SJSA1 (cell line): ENCODE measurements around the gene RAB8B. TPM values are rescaled to one million over a fixed set of nuclear protein-coding genes. Genes with fewer than 3 reads are reported as not detected.
"Not testable (repeated sequence)": the region's sequence is repeated elsewhere in the genome, so short reads cannot be mapped to it uniquely, and the experiment has no call there.

Experiments used
- DNase-seq, 2 experiments: peaks; one replicate each; pipeline ENCODE4 v3.0.0-alpha.2; 2015 to 2020; ENCODE audit warnings: low spot score in 2 of 2, low read depth in 1 of 2
- H3K27ac ChIP-seq: fragments of 250-450 bp; sonication (Bioruptor Pico); 2 replicates; pipeline ENCODE4 v1.5.1; 2020; ENCODE audit warnings: mild to moderate bottlenecking, moderate library complexity
- H3K27me3 ChIP-seq: fragments of 250-450 bp; sonication (Bioruptor Pico); replicated peaks from 2 replicates; pipeline ENCODE4 v1.5.1; 2020; ENCODE audit warnings: mild to moderate bottlenecking, moderate library complexity
- H3K36me3 ChIP-seq: fragments of 250-450 bp; sonication (Bioruptor Pico); 2 replicates; pipeline ENCODE4 v1.5.1; 2020; ENCODE audit warnings: mild to moderate bottlenecking
- H3K4me1 ChIP-seq: fragments of 250-450 bp; sonication (Bioruptor Pico); replicated peaks from 2 replicates; pipeline ENCODE4 v1.6.1; 2021; ENCODE audit warnings: mild to moderate bottlenecking
- H3K4me3 ChIP-seq: fragments of 250-450 bp; sonication (Bioruptor Pico); 2 replicates; pipeline ENCODE4 v1.5.1; 2020; ENCODE audit warnings: mild to moderate bottlenecking
- H3K9me3 ChIP-seq: fragments of 250-450 bp; sonication (Bioruptor Pico); replicated peaks from 2 replicates; pipeline ENCODE4 v1.5.1; 2020; ENCODE audit warnings: mild to moderate bottlenecking
- total RNA-seq: library from RNA; depleted of rRNA; stranded (reverse); fragments of >200 nt; shearing (Covaris generic); gene quantifications from 2 replicates; pipeline ENCODE4 v1.2.3, GENCODE V29; 2014

RAB8B gene
- total RNA-seq, 1 experiment from 2014 or later = 75.1 TPM

DNA sequence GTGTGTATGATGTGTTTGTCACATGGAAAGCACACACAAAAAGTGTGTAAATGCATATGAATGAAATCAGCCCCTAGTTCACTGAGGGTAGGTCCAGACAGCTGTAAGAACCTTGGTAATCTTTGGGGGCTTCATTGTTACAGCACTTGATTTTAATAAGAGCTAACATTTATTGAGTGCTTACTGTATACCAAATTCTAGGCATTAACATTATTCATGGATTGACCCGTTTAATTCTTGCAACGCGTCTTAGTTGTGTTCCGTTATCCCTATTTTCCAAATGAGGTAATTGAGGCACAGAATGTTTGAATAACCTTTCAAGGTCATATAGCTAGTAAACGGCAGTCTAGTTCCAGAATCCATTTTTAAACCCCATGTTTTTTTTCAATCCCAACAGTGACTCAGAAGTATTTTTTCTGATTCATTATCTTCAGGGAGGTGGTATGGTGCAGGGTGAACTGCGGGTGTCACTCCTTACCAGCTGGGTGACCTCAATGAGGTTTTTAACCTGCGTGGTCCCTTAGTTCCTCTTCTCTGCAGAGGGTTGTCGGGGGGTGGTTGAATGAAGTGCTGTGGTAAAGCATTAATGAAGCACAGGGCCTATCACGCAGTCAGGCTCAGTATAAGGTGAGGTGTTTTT is 14.2 kb downstream of the RAB8B start:
- Histone ChIP-seq H3K36me3 (peaks cover 8% of the 10 kb centered on the region), H3K27me3 (no peaks in the 10 kb centered on the region), H3K4me3 (no peak overlapping the region), H3K9me3 (no peaks in the 10 kb centered on the region), H3K27ac (no peak overlapping the region), H3K4me1 (peaks cover 42% of the 10 kb centered on the region)
- no peak for DNase-seq

DNA sequence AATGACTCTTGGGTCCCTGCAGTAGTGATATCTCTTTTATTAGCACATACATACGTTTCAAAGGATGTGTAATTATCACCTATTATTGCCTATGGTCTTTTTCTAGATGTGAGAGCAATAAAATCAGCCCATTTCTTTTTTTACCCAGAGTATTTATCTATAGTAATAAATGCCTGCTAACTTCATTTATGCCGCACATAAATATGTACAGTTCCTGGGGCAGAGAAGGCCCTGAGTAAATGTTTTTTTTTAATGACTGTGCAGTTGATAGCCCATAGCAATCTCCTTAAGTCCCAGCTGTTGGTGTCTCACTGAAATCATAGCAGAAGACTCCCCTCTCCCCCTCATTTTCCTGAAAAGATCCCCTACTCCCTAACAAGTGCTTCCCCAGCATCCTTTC is 16.7 kb downstream of the RAB8B start:
- Histone ChIP-seq H3K36me3 (peaks cover 8% of the 10 kb centered on the region), H3K27ac (no peak overlapping the region), H3K27me3 (no peaks in the 10 kb centered on the region), H3K4me3 (no peak overlapping the region), H3K9me3 (no peaks in the 10 kb centered on the region), H3K4me1 (peaks cover 39% of the 10 kb centered on the region)
- no peak for DNase-seq

DNA sequence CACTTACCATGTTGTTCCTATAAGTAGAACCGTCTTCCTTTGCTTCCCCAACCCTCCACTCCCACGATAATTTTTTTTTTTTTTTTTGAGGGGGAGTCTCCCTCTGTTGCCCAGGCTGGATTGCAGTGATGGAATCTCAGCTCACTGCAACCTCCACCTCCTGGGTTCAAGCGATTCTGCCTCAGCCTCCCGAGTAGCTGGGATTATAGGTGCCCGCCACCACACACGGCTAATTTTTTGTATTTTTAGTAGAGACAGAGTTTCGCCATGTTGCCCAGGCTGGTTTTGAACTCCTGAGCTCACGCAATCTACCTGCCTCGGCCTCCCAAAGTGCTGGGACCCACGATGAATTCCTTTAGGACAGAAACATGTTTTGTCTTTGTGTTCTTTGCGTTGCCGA is 19.4 kb downstream of the RAB8B start:
- peaks cover 46% of the 10 kb centered on the region for H3K4me1 ChIP-seq
- not testable (repeated sequence) for H3K9me3 ChIP-seq, H3K4me3 ChIP-seq, H3K27me3 ChIP-seq, DNase-seq, H3K27ac ChIP-seq, H3K36me3 ChIP-seq

DNA sequence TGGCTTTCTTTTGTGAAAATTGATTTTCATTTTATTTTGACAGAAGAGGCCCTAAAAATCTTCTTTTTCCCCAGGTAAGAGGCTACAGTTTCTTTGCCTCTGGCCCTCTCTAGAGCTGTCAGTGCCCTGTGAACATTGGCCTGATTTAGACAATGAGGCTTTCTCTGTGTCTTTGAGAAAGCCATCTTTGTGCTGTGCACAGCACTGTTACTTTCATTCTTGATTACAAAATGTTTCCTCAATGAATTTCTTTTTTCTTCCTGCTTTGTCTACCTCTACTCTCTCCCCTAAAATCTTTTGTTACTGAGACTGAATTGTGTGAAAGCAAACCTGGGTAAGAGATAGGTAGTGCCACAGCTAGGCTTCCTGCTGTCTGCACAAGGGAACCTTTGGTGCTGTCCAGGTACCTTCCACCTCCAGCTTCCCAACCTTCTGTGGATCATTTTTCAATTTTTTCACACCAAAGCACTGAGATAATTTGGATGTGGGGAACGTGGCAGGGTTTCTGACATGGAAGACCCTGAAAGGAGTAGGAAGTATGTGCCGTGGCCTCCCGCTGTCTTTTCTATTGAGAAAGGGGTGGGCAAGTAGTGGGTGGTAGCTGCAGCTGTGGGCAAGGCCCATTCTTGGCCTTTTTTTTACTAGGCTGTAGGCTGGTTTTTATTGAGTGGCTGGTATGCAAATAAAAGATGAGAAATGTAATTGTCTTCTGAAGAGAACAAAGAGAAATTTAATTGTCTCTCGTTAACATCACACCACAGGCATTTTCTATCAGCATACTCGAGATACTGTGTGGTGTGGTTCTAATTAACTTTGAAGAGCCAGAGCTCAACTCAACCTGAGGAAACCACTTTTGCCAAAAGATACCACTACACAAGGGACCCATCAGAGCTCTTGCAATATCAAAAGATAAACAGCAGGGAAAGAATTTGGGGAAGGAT is 21.0 kb downstream of the RAB8B start:
- H3K27me3 ChIP-seq = no peaks in the 10 kb centered on the region
- H3K9me3 ChIP-seq = no peaks in the 10 kb centered on the region
- H3K36me3 ChIP-seq = peaks cover 4% of the 10 kb centered on the region; the same call in 1 of the 2 replicates
- H3K4me3 ChIP-seq = no peak overlapping the region
- peak in 1 of 2 experiments; percentile 75 for DNase-seq
- H3K4me1 ChIP-seq = peaks cover 47% of the 10 kb centered on the region
- peak overlapping the region; percentile 37 for H3K27ac ChIP-seq

DNA sequence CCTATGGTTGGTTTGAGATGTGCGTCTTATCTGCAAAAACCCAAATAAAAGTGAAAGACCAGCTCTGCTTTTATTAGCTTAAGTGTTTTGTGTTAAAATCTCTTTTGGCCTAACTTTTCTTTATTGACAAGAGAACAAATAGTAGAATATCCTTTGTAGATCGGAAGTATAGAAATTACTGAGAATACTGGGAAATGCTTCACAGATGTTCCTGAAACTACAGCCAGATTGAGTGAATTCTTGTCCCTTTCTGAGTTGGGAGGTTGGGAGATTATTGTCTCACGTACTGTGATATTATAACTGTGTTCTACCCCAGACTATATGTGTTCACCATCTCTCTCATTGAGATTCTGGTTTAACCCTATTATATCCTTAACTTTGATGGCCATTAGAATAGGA is 21.7 kb downstream of the RAB8B start:
- Histone ChIP-seq H3K27ac (peak overlapping the region; percentile 37; the same call in 1 of the 2 replicates), H3K9me3 (no peaks in the 10 kb centered on the region), H3K36me3 (peaks cover 4% of the 10 kb centered on the region; the same call in 1 of the 2 replicates), H3K27me3 (no peaks in the 10 kb centered on the region), H3K4me3 (no peak overlapping the region), H3K4me1 (peaks cover 47% of the 10 kb centered on the region)
- no peak for DNase-seq

DNA sequence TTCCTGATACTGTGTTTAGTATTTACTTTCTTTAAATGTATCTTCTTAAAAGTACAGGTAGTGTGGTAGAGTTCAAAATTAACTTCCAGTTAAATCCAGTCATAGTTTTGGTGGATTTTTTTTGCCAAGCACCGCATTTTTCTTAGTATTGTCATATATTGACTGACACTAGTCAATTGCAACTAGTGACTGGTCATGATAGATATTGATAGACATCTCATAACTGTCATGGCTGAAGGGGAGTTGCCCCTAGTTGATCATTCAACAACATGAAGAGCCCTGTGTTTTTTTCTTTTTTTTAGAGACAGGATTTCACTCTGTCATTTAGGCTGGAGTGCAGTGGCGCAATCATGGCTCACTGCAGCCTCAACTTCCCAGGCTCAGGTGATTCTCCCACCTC is 22.1 kb downstream of the RAB8B start:
- peaks cover 47% of the 10 kb centered on the region for H3K4me1 ChIP-seq
- H3K27me3 ChIP-seq = no peaks in the 10 kb centered on the region
- DNase-seq = no peak
- no peak overlapping the region for H3K4me3 ChIP-seq
- H3K27ac ChIP-seq = peak overlapping the region; percentile 37
- H3K36me3 ChIP-seq = peaks cover 4% of the 10 kb centered on the region; the same call in 1 of the 2 replicates
- H3K9me3 ChIP-seq = no peaks in the 10 kb centered on the region

DNA sequence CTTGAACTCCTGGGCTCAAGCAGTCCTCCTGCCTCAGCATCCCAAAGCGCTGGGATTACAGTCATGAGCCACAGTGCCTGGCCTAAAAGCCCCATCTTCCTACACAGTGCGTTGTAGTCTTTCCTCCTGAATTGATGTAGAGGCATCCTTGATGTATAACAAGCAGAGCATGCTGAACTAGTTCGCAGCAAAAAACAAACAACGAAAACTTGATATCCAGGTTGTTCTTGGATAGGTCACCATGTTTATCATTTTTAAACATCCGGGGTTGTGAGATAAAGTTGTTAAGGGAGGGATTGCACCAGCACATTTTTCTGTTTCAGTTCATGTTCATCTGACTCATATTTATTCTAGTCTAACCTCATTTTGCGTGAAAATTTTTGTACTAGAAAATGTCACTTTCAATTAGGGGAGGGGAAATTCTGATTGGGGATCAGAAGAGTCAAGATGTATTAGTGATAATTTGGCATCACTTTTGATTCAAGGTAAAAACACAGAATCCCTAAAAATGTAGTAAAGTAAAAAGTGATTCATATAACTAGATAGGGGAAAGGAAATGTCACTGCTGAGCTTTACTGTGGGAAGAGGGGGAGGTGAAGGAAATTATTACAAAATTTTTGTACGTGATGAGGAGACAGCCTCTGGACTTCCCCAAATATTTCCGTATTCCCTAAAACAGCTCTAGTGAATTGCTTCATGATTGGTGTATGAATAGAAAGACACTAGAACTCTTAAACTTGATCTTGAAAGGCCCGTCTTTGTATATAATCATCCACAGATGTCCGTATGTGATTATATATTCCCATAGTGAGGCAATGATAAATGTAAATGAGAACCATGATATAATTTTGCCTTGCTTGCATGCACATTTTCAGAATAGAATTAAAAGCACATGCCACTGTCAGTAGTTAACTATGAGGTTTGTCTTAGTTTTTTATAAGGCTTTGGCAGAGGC is 22.9 kb downstream of the RAB8B start:
- peak in 1 of 2 experiments; percentile 52 for DNase-seq
- Histone ChIP-seq H3K36me3 (peaks cover 4% of the 10 kb centered on the region; the same call in 1 of the 2 replicates), H3K27me3 (no peaks in the 10 kb centered on the region), H3K4me3 (no peak overlapping the region), H3K27ac (peak overlapping the region; percentile 37), H3K9me3 (no peaks in the 10 kb centered on the region), H3K4me1 (peaks cover 42% of the 10 kb centered on the region)

DNA sequence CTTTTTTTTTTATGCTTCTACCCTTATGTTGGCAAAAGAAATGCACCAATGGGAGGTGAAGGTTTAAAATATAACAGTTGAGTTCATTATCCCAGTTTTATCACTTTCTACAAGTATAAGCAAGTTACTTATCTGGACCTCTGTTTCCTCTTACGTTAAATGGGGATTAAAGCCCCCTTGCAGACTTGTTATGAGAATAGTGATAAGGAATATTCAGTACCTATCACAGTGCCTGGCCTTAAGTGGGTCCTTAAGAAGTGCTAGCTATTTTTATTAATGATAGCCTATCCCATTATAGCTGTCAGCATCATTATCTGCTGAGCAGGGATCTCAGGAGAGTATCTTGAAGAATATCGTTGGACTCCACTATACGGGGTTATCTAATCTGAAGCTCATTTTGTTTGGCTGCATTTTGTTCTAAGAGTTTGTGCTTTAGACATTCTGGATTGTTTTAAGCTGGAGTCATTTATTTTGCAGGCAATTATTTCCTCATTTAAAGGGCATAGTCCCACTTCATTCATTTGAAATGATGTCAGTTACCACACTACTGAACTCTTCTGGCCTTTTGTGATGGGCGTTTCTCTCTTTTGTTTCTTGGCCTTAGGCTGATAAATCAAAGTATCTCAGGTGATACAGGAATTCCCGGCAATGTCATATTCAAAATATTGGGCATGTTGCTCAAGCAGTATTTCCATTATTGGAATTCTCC is 28.8 kb downstream of the RAB8B start:
- Histone ChIP-seq H3K4me1 (peaks cover 24% of the 10 kb centered on the region), H3K4me3 (no peak overlapping the region), H3K9me3 (no peaks in the 10 kb centered on the region), H3K36me3 (peaks cover 13% of the 10 kb centered on the region), H3K27ac (0 out of 2 replicates have a peak overlapping the region, but pooled peaks have one; percentile 18), H3K27me3 (no peaks in the 10 kb centered on the region)
- DNase-seq = no peak

DNA sequence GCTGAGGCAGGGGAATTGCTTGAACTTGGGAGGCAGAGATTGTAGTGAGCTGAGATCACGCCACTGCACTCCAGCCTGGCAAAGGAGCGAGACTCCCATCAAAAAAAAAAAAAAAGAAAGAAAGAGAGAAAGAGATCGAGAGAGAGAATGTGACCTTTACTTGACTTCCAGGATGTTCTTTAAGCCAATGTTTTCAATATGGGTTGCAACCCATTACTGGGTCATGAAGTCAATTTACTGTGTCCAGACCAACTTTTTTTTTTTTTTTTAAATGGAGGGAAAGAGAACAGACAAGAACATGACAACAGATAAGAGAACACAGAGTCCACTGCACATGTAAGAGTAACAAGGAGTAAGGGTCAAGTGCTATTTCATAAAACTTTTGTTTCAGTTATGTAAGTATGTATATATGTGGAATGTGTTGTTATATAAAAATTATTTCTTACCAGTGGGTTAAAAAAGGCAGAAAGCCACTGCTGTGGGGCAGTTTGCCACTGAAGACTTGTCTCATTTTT is 29.8 kb downstream of the RAB8B start:
- H3K27ac ChIP-seq = no peak overlapping the region
- H3K27me3 ChIP-seq = no peaks in the 10 kb centered on the region
- H3K9me3 ChIP-seq = no peaks in the 10 kb centered on the region
- no peak overlapping the region for H3K4me3 ChIP-seq
- DNase-seq = no peak
- peaks cover 17% of the 10 kb centered on the region for H3K4me1 ChIP-seq
- H3K36me3 ChIP-seq = peaks cover 21% of the 10 kb centered on the region

DNA sequence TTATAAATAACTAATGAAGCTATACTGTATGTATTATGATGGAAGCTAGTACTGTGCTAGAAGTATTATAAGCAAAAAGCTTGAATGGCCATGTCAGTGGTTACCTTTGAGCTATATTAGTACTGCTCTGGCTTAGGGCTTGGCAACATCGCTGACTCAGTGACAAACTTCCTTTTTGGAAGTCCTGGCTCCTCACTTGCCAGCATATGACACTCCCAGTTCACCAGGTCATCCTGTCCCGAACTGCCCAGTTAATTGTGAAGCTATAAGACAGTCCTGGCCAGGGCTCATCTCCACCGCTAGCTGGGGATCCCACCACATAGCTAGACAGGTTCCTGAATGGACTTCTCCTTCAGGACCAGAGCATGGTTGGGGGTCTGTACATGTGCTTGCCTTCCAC is 31.9 kb downstream of the RAB8B start:
- no peak overlapping the region for H3K27ac ChIP-seq

DNA sequence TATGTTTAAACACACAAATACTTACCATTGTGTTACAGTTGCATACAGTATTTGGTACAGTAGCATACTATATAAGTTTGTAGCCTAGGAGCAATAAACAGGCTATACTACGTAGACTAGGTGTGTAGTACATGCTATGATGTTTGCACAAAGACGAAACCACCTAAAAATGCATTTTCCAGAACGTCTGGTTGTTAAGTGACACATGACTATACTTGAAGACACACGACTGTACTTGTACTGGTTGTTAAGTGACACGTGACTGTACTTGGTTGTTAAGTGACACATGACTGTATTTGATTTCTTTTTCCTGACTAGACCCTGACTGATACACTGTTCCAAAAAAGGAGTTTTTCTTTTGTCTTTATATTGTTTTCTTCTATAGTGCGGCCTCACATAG is 34.1 kb downstream of the RAB8B start:
- H3K4me3 ChIP-seq = no peak overlapping the region
- no peaks in the 10 kb centered on the region for H3K27me3 ChIP-seq
- peaks cover 37% of the 10 kb centered on the region for H3K36me3 ChIP-seq
- peaks cover 30% of the 10 kb centered on the region for H3K4me1 ChIP-seq
- DNase-seq = no peak
- no peak overlapping the region for H3K27ac ChIP-seq
- no peaks in the 10 kb centered on the region for H3K9me3 ChIP-seq

More for the DNA sequence above, 31.9 kb downstream of the RAB8B start:
- Histone ChIP-seq H3K36me3 (peaks cover 34% of the 10 kb centered on the region), H3K9me3 (no peaks in the 10 kb centered on the region), H3K27me3 (no peaks in the 10 kb centered on the region), H3K4me3 (no peak overlapping the region), H3K4me1 (peaks cover 17% of the 10 kb centered on the region)
- DNase-seq = no peak

DNA sequence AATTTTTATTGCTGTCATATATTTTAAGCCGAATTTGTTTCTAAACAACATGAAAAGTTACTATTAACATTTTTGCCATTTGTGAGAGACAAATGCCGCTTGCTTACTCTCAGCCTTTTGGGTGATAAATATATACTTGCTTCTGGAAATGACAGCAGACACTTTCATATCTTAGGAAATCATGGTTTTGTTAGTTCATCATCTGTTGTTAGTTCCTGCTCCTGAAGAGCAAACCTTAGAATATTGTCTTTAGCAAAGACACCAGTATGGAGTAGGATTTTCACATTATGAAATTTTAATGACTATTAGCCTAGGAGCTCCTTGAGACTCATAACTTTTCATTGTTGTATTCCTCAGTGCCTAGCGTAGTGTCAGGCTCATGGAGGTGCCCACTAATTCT is 36.0 kb downstream of the RAB8B start:
- peaks cover 27% of the 10 kb centered on the region for H3K4me1 ChIP-seq
- no peak overlapping the region for H3K27ac ChIP-seq
- H3K27me3 ChIP-seq = no peaks in the 10 kb centered on the region
- H3K36me3 ChIP-seq = peaks cover 30% of the 10 kb centered on the region
- no peak overlapping the region for H3K4me3 ChIP-seq
- no peak for DNase-seq
- no peaks in the 10 kb centered on the region for H3K9me3 ChIP-seq
